Suppressor macrophage treated with lipopolysaccharide for 4 hours (primary cell): ENCODE measurements around the gene PROC.

ENCODE experiments used
- DNase-seq: peaks from one replicate; pipeline ENCODE4 v3.0.0-alpha.2; 2020

The PROC gene

DNA sequence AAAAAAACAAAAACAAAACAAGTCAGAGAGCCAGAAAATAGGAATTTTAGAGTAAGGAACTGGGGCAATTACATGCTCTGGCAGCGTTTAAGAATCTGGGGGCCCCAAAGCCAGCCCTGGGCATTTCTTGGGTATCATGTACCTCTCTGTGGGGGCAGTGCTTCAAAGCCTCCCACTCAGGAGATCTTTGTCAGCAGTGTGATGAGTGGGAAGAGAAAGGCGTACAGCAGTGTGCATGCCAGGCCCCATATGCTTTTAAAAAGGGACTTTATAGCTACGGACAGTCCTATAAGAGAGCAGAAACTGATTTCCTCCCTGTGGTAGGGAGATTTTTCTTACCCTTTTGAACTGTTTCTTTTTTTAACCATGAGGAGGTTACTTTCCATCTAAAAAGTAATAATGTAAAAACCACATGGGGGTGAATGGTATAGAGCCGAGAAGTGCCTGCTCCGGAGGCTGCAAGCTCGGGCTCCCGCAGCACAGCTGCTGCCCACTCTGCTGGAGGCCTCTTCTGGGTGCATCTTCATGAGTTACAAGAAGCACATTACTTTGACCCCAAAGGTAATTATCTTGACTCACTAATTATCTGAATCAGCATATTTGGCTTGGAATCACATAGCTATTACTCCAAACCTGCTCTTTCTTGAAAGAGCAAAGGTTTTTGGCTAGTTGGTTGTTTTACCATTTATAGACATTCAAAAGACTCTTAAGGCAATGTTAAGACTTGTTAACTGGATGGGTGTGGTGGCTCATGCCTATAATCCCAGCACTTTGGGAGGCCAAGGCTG lies 46.4 kb downstream of the PROC start:
- no peak for DNase-seq

DNA sequence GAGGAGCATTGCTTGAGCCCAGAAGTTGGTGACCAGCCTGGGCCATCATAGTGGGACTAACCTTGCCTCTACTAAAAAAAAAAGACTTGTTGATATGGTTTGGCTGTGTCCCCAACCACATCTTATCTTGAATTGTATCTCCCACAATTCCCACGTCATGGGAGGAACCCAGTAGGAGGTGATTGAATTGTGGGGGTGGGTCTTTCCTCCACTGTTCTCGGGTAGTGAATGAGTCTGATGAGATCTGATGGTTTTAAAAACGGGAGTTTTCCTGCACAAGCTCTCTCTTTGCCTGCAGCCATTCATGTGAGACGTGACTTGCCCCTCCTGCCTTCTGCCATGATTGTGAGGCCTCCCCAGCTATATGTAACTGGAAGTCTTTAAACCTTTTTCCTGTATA lies 47.0 kb downstream of the PROC start:
- DNase-seq = no peak

DNA sequence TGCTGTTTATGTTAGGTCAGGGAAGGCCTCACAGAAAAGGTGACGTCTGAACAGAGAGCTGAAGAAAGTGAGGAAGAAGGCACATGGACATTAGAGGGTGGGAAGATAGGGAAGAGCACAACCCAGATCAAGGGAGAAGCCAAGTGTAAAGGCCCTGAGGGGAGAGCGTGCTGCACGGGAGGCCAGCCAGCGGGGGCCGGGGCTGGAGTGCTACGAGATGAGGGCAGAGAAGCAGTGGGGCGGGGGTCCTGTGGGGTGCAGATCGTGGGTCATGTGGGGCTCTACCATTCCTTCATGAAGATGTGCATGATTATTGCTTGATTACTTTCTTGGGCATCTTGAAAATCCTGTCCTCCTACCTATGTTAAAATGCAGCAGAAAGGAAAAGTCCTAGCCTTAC lies 50.8 kb downstream of the PROC start:
- no peak for DNase-seq

DNA sequence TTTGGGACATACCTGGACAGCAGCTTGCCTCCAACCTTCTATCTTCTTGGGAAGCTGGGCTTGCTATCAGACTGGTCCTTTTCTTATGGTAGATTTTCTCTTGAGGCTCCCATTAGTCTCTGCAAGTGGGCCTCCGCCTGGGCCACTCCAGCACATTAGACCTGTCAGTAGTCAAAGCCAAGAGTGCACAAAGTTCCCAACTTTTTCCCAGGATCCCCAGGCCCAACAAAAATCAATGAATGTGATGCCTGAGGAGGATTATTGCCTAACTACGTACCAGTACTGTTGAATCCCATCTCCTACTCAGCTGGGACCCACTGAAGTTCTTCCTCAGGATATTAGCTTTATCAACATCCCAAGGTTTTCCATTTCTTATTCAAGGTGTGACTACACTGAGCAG lies 51.7 kb downstream of the PROC start:
- no peak for DNase-seq

DNA sequence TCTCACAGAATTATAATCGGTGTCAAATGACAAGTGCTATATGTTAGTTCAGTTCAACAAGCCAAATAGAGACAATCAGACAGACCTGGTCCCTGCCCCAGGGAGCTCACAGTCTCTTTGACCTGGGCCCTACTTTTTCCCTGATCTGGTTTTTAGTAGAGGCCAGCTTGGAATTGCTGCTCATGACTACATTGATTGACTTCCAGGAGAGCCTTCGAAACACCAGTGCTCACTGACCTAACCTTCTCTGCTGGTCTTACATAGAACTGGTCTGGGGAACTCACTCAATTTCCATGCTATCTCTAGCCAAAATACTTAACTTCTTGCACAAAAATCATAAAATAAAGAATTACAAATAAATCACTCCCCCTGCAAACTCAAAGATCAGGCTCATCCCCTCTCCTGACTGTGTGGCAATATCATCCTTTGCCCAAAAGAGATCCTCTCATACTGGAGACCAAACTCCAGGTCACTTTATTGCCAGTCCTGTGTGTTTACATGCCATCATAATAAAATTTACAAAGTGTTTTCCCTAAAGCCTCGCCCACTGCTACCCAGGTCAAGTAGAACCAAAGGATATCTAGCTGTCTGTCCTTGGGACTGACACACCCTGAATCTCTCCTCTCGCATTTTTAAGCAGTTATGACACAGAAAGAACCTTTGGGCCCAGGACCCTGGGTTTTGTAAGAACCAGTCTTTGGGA lies 53.2 kb downstream of the PROC start:
- DNase-seq = no peak

DNA sequence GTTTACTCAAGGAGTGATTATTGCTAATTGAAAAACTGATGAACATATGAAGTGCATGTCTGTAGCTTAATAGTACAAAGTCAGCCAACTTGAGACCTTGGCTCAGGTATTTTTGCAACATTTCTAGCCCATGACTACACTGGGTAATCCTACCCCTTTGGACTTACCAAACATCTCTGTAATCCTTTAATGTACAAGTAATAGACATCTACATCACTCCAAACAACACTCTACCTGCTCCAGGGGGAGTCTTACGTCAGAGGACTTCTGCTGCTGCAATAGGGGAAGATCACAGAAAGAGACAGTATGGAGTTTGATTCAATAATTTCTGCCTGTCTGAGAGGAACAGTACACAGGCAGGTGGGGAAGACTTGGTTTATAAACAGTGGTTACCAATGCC lies 54.0 kb downstream of the PROC start:
- DNase-seq = no peak

DNA sequence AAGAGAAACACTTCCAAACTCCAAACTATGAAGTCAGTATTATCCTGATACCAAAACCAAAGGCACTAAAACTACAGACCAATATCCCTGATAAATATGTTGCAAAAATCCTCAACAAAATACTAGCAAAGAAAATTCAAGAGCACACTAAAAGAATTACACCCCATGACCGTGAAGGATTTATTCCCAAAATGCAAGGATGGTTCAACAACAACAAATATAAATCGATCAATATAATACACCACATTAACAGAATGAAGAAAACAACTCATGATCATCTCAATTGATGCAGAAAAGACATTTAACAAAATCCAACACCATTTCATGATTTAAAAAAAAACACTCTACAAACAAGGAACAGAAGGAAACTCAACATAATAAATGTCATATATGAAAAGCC lies 57.6 kb downstream of the PROC start:
- no peak for DNase-seq
